HepG2 (cell line): ENCODE measurements around the gene TRAF3.

ENCODE experiments used
- CAMTA2 ChIP-seq: sonication (generic); formaldehyde crosslinking; IDR thresholded peaks from 2 replicates; pipeline ENCODE4 v1.4.0; 2020; ENCODE audit warnings: mild to moderate bottlenecking, missing genetic modification reagents, borderline replicate concordance
- CTCF ChIP-seq: sonication (generic); formaldehyde crosslinking; IDR thresholded peaks from 2 replicates; pipeline ENCODE4 v1.5.0; 2020; ENCODE audit warnings: mild to moderate bottlenecking, missing genetic modification reagents, moderate library complexity
- ESRRA ChIP-seq: sonication (generic); formaldehyde crosslinking; IDR thresholded peaks from 2 replicates; pipeline ENCODE4 v1.5.1; 2020; ENCODE audit warnings: mild to moderate bottlenecking, low read depth, missing genetic modification reagents

GRCh38 chr14:102779084-102779462, 1.8 kb downstream of the TRAF3 start:
- TF ChIP-seq CAMTA2 (CRISPR knock-in tag): no peak
- TF ChIP-seq ESRRA (CRISPR knock-in tag): no peak
- no peak for TF ChIP-seq CTCF
